Fibroblast of pulmonary artery (primary cell): ENCODE results near the gene MED25.
"Not testable (repeated sequence)": the region's sequence is repeated elsewhere in the genome, so short reads cannot be mapped to it uniquely, and the experiment has no call there.

Experiments used
- DNase-seq: peaks from one replicate; pipeline ENCODE4 v3.0.0-alpha.2; 2010; ENCODE audit warnings: low read depth
- H3K4me3 ChIP-seq: replicated peaks from 2 replicates; pipeline ENCODE4 v1.5.1; 2011; ENCODE audit warnings: low read depth, mild to moderate bottlenecking, control low read depth, low read length, moderate library complexity
- CTCF ChIP-seq: IDR thresholded peaks from 2 replicates; pipeline ENCODE4 v1.5.1; 2011; ENCODE audit warnings: mild to moderate bottlenecking, control low read depth, low read length, inconsistent platforms; ENCODE audit errors: missing control alignments

The MED25 gene

DNA sequence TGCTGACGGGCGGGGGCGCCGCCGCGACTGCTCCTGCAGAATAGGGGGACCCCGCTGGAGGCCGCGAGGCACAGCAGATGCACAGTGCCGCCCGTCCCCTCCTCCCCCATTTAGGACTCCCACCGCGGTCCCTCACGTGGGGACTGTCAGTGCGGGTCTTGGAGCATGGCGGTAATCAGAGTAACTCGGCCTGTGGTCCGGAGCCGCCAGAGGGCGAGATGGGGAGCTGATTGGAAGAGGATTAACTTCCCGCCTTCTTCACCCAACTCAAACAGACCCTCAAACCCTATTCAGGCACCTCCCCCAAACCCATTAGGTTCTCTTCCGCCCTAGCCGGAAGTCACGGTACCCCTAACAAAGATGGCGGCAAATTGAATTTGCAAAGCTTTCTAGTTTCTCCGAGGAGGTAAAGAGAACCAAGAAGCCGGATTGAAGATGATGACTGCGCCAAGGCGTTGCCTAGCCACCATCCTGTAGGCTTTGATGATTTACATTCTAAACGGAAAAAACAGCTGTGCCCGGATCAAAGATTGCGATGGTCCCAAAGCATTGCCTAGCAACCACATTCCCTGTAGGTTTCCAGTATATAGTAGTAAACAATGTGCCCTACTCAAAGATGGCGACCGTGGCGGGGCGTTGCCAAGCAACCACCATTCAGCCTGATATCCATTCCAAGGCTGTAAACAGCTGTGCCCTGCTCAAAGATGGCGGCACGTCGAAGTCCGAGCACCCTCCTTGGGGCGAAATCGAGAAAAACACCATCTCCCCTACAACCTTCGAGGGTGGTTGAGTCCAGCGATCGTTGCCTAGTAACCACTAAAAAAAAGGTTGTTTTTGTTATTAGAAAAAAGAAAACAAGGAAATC, 4.9 kb upstream of the MED25 start, which contains the start of gene FUZ:
FUZ (minus strand) TSS at position 296 of the 865 bp plus-strand sequence; CDS start at position 110, 186 bp downstream.
- peak; percentile 100 for DNase-seq
- H3K4me3 ChIP-seq, result peak within 1 kb of the TSS; percentile 77
- peak; percentile 25 for TF ChIP-seq CTCF

- H3K4me3 ChIP-seq, result peak overlapping the region; percentile 77
- DNase-seq, result no peak
Observed at GRCh38 chr19:49814010-49814409, 4.1 kb upstream of the MED25 start.

DNA sequence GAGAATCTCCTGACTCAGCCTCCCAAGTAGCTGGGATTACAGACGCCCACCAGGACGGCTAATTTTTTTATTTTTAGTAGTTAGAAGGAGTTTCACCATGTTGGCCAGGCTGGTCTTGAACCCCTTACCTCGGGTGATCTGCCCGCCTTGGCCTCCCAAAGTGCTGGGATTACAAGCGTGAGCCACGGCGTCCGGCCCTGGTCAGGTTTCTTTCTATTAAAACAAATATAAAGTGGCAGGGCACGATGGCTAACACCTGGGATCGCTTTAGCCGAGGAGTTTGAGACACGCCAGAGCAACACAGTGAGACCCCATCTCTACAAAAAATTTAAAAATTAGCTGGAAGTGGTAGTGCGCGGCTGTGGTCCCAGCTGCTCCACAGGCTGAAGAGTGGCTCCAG, 1.5 kb upstream of the MED25 start:
- TF ChIP-seq CTCF, result no peak
- DNase-seq, result no peak
- no peak overlapping the region for H3K4me3 ChIP-seq

More at GRCh38 chr19:49814010-49814409, 4.1 kb upstream of the MED25 start:
- no peak for TF ChIP-seq CTCF

DNA sequence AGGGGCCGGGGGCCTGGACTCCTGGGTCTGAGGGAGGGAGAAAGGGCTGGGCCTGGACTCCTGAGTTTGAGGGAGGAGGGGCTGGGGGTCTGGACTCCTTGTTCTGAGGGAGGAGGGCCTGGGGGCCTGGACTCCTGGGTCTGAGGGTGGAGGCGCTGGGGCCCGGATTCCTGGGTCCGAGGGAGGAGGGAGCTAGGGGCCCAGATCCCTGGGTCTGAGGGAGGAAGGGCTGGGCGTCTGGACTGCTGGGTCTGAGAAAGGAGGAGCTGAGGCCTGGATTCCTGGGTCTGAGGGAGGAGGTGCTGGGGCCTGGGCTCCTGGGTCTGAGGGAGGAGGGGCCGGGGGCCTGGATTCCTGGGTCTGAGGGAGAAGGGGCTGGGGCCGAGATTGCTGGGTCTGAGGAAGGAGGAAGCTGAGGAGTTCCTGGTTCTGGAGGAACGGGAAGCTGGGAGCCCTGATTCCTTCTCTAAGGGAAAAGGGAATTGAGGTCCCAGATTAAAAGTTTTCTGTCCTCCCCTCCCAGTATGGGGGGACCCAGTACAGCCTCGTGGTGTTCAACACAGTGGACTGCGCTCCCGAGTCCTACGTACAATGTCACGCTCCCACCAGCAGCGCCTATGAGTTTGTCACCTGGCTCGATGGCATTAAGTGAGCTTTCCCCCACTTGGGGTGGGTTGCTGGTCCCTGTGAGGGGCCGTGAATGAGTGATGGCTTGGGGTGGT, 721 bp downstream of the MED25 start:
- peak overlapping the region; percentile 99 for H3K4me3 ChIP-seq
- DNase-seq, result no peak
- TF ChIP-seq CTCF, result no peak

DNA sequence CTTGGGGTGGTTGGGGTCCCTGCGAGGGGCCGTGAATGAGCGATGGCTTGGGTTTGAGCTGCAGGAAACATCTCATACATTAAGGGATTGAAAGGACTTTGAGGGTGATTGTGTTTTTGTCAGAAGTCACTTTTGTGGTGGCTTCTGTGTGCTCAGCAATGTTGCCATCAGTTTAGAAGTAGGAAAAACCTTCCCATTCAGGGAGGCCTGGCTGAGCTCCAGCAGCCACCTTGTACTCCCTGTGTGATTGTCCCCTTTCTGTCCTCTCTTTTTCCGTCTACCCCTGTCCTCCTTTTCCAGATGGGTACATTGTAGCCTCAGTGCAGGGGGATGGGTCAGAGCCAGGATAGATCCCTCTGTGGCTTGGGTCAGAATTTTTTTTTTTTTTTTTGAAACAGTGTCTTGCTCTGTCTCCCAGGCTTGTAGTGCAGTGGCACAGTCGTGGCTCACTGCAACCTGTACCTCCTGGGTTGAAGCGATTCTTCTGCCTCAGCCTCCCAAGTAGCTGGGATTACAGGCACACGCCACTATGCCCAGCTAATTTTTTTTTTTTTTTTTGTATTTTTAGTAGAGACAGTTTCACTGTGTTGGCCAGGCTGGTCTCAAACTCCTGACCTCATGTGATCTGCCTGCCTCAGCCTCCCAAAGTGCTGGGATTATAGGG, 1.5 kb downstream of the MED25 start:
- H3K4me3 ChIP-seq, result peak overlapping the region; percentile 99
- DNase-seq, result not testable (repeated sequence)

DNA sequence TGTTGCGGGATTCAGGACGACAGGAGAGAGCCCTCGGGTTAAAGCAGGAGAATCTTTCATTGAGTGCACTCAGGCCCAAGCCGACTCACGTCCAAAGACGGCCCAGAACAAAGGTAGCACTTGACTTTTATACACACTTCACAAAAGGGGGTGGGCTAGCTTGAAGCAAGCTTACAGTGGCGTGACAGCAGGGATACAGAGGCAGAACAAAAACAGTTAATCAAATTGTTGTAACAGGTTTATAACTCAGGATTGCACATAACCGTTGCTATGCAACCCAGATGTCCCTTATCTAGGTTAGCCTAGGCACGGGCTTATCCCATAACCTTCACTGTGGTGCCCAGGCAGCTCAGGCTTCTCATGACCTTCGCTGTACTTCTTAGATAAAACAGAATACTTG, 2.0 kb downstream of the MED25 start:
- TF ChIP-seq CTCF, result no peak
- peak; percentile 67 for DNase-seq
- H3K4me3 ChIP-seq, result no peak overlapping the region

DNA sequence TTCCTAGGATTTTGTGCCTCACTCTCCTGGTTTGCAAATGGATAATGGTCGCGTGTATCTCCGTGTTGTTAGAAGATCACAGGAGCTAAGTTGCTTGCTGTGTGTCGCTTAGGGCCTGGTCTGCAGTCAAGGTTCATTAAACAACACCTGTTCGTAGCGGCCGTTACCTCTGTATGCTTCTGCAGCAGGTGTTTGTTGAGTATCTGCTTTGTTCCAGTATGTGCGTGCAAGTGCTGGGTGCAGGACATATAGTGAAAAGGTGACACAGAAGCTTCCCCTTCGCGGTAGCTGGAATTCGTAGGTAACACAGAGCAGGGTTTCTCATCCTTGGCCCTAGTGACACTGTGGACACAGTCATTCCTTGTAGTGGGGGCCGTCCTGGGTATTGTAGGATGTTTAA, 5.4 kb downstream of the MED25 start:
- no peak for TF ChIP-seq CTCF
- no peak overlapping the region for H3K4me3 ChIP-seq
- DNase-seq, result no peak
